WTC11 (cell line): ENCODE data around the gene ELMO3. TPM values are rescaled to one million over a fixed set of nuclear protein-coding genes. Genes with fewer than 3 reads are reported as not detected.
A peak's percentile ranks its signal among the peaks of the same experiment; 100 is the strongest.

ENCODE experiments used
- ATAC-seq: fragments of 200-7000 bp; cut with Tn5 transposase; 2 replicates; pipeline ENCODE4 v1.10.0; 2021; ENCODE audit warnings: mild to moderate bottlenecking, moderate library complexity
- CTCF ChIA-PET: fragments of 300-600 bp; sonication (Branson Sonifier 250); formaldehyde crosslinking; loops from one replicate; lab custom pipeline; 2021; ENCODE audit warnings: antibody characterized with exemption; lab: Charles Lee
- POLR2A ChIA-PET: fragments of 350-600 bp; sonication (Branson Sonifier 250); formaldehyde crosslinking; loops from one replicate; lab custom pipeline; 2021; ENCODE audit warnings: antibody characterized with exemption; lab: Charles Lee
- DNase-seq: peaks from one replicate; pipeline ENCODE4 v3.0.0; 2021; ENCODE audit warnings: low spot score
- H3K27ac Mint-ChIP-seq: 2 replicates; pipeline ENCODE4 v1.8.0; 2021; ENCODE audit warnings: mixed read lengths
- H3K27me3 Mint-ChIP-seq: 2 replicates; pipeline ENCODE4 v1.8.0; 2021; ENCODE audit warnings: low read depth, mild to moderate bottlenecking, moderate library complexity, mixed read lengths
- H3K36me3 Mint-ChIP-seq: 2 replicates; pipeline ENCODE4 v1.8.0; 2021; ENCODE audit warnings: mixed read lengths
- H3K4me1 Mint-ChIP-seq: 2 replicates; pipeline ENCODE4 v1.8.0; 2022; ENCODE audit warnings: mixed read lengths
- H3K4me3 Mint-ChIP-seq: 2 replicates; pipeline ENCODE4 v1.8.0; 2021; ENCODE audit warnings: mild to moderate bottlenecking, moderate library complexity, mixed read lengths
- H3K9me3 Mint-ChIP-seq: 2 replicates; pipeline ENCODE4 v1.8.0; 2021; ENCODE audit warnings: mixed read lengths
- AFF4 ChIP-seq: sonication (generic); formaldehyde crosslinking; IDR thresholded peaks from 2 replicates; pipeline ENCODE4 v1.8.1; 2023; ENCODE audit warnings: mild to moderate bottlenecking, missing genetic modification reagents, borderline replicate concordance
- ARID4B ChIP-seq: sonication (generic); formaldehyde crosslinking; IDR thresholded peaks from 2 replicates; pipeline ENCODE4 v1.8.0; 2023; ENCODE audit warnings: missing genetic modification reagents, mild to moderate bottlenecking, borderline replicate concordance
- ATF1 ChIP-seq: sonication (generic); formaldehyde crosslinking; IDR thresholded peaks from 2 replicates; pipeline ENCODE4 v1.8.1; 2023; ENCODE audit warnings: mild to moderate bottlenecking, moderate library complexity, missing genetic modification reagents
- CBFB ChIP-seq: sonication (generic); formaldehyde crosslinking; IDR thresholded peaks from 2 replicates; pipeline ENCODE4 v1.8.1; 2022; ENCODE audit warnings: mild to moderate bottlenecking, low read depth, missing genetic modification reagents
- FOXK1 ChIP-seq: sonication (generic); formaldehyde crosslinking; IDR thresholded peaks from 2 replicates; pipeline ENCODE4 v1.8.0; 2022; ENCODE audit warnings: mild to moderate bottlenecking, moderate library complexity, missing genetic modification reagents
- GABPB1 ChIP-seq: sonication (generic); formaldehyde crosslinking; IDR thresholded peaks from 2 replicates; pipeline ENCODE4 v1.8.1; 2023; ENCODE audit warnings: mild to moderate bottlenecking, missing genetic modification reagents
- HMGXB4 ChIP-seq: sonication (generic); formaldehyde crosslinking; IDR thresholded peaks from 2 replicates; pipeline ENCODE4 v1.8.1; 2023; ENCODE audit warnings: mild to moderate bottlenecking, moderate library complexity, missing genetic modification reagents
- MAX ChIP-seq: sonication (generic); formaldehyde crosslinking; IDR thresholded peaks from 2 replicates; pipeline ENCODE4 v1.8.0; 2022; ENCODE audit warnings: mild to moderate bottlenecking, missing genetic modification reagents
- NFE2L1 ChIP-seq: sonication (generic); formaldehyde crosslinking; IDR thresholded peaks from 2 replicates; pipeline ENCODE4 v1.8.1; 2023; ENCODE audit warnings: missing genetic modification reagents
- NR3C1 ChIP-seq: sonication (generic); formaldehyde crosslinking; conservative IDR thresholded peaks from 2 replicates; pipeline ENCODE4 v1.8.1; 2023; ENCODE audit warnings: low read depth, mild to moderate bottlenecking, missing genetic modification reagents
- PRRX2 ChIP-seq: fragments of 250-450 bp; sonication (Bioruptor Pico); IDR thresholded peaks from 2 replicates; pipeline ENCODE4 v1.8.0; 2021; ENCODE audit warnings: mild to moderate bottlenecking
- SP1 ChIP-seq: sonication (generic); formaldehyde crosslinking; conservative IDR thresholded peaks from 2 replicates; pipeline ENCODE4 v1.8.1; 2022; ENCODE audit warnings: missing genetic modification reagents
- STAT6 ChIP-seq: sonication (generic); formaldehyde crosslinking; conservative IDR thresholded peaks from 2 replicates; pipeline ENCODE4 v1.8.1; 2023; ENCODE audit warnings: mild to moderate bottlenecking, low read depth, missing genetic modification reagents, moderate library complexity
- ZBTB21 ChIP-seq: sonication (generic); formaldehyde crosslinking; IDR thresholded peaks from 2 replicates; pipeline ENCODE4 v1.8.1; 2023; ENCODE audit warnings: mild to moderate bottlenecking, missing genetic modification reagents, borderline replicate concordance
- ZNF263 ChIP-seq: sonication (generic); formaldehyde crosslinking; IDR thresholded peaks from 2 replicates; pipeline ENCODE4 v1.8.1; 2022; ENCODE audit warnings: low read depth, mild to moderate bottlenecking, moderate library complexity, missing genetic modification reagents
- ZNF281 ChIP-seq: sonication (generic); formaldehyde crosslinking; IDR thresholded peaks from 2 replicates; pipeline ENCODE4 v1.8.0; 2023; ENCODE audit warnings: mild to moderate bottlenecking, missing genetic modification reagents
- ZNF396 ChIP-seq: fragments of 250-450 bp; sonication (Bioruptor Pico); IDR thresholded peaks from 2 replicates; pipeline ENCODE4 v1.8.0; 2021; ENCODE audit warnings: mild to moderate bottlenecking, moderate library complexity, borderline replicate concordance
- total RNA-seq: library from RNA; stranded (reverse); gene quantifications from 3 replicates; pipeline ENCODE4 v1.2.3, GENCODE V29; 2021

The ELMO3 gene
- total RNA-seq, 1 experiment from 2014 or later, result 13.6 TPM

- TF ChIP-seq HMGXB4 (CRISPR knock-in tag), result peak; percentile 45; the same call in 1 of the 2 replicates
- TF ChIP-seq, all 79 proteins: peak for 10
Measured at GRCh38 chr16:67248401-67249177, 49.7 kb downstream of the ELMO3 start, which contains the start of gene SLC9A5 (continued).

- no peak for ATAC-seq
- CTCF ChIA-PET, result interaction anchor here (0.6 to 5.0 kb wide), 12 partner anchors 11 to 151 kb away, joined by 3 to 57 read pairs (median 10); partner anchors contain the start of genes ELMO3, KCTD19 and LRRC36
- H3K27ac Mint-ChIP-seq, result no peak overlapping the region
Measured at GRCh38 chr16:67249178-67250044, 50.5 kb downstream of the ELMO3 start.

GRCh38 chr16:67250045-67250327, 51.1 kb downstream of the ELMO3 start:
- ATAC-seq (no peak), DNase-seq (no peak)
- Mint-ChIP-seq H3K27me3 (peaks cover 40% of the 10 kb centered on the region), H3K4me3 (peak overlapping the region; percentile 81), H3K9me3 (no peaks in the 10 kb centered on the region), H3K36me3 (no peaks in the 10 kb centered on the region), H3K27ac (no peak overlapping the region), H3K4me1 (peaks cover 28% of the 10 kb centered on the region)
- CTCF ChIA-PET, result interaction anchor here (1.2 to 5.0 kb wide), 6 partner anchors 10 to 150 kb away, joined by 4 to 35 read pairs (median 10); partner anchors contain the start of genes ELMO3, KCTD19 and LRRC36
- POLR2A ChIA-PET, result no interaction called here
- TF ChIP-seq ARID4B (CRISPR knock-in tag), result no peak
- no peak for TF ChIP-seq CBFB (CRISPR knock-in tag)
- TF ChIP-seq AFF4 (CRISPR knock-in tag), result no peak
- TF ChIP-seq ZNF281, result no peak
- TF ChIP-seq STAT6 (CRISPR knock-in tag), result no peak
- TF ChIP-seq ATF1 (CRISPR knock-in tag), result no peak
- TF ChIP-seq NR3C1 (CRISPR knock-in tag), result no peak
- no peak for TF ChIP-seq NFE2L1 (CRISPR knock-in tag)
- no peak for TF ChIP-seq MAX
- no peak for TF ChIP-seq ZBTB21 (CRISPR knock-in tag)

More at GRCh38 chr16:67249178-67250044, 50.5 kb downstream of the ELMO3 start:
- no peak for TF ChIP-seq ZNF396
- TF ChIP-seq GABPB1, result no peak
- 0 out of 2 replicates have a peak, but pooled peaks have one; percentile 7 for TF ChIP-seq SP1 (CRISPR knock-in tag)
- TF ChIP-seq PRRX2 (CRISPR knock-in tag), result no peak
- peak; percentile 83; the same call in 1 of the 2 replicates for TF ChIP-seq ZNF263 (CRISPR knock-in tag)
- TF ChIP-seq FOXK1 (CRISPR knock-in tag), result 0 out of 2 replicates have a peak, but pooled peaks have one; percentile 5
- Mint-ChIP-seq H3K4me1 (peaks cover 31% of the 10 kb centered on the region), H3K27me3 (peaks cover 40% of the 10 kb centered on the region), H3K4me3 (peak overlapping the region; percentile 81), H3K9me3 (no peaks in the 10 kb centered on the region), H3K36me3 (no peaks in the 10 kb centered on the region)
- POLR2A ChIA-PET, result no interaction called here
- peak; percentile 43 for DNase-seq
